HG03196 (cell line): Measurements from ENCODE around the gene CRHBP.
A peak's percentile ranks its signal among the peaks of the same experiment; 100 is the strongest.
"Not testable (repeated sequence)": the region's sequence is repeated elsewhere in the genome, so short reads cannot be mapped to it uniquely, and the experiment has no call there.

ENCODE experiments used
- ATAC-seq: cut with Tn5 transposase; IDR thresholded peaks from one replicate; pipeline ENCODE4 v1.9.1; 2021; ENCODE audit not compliant: unreplicated experiment

The CRHBP gene

DNA sequence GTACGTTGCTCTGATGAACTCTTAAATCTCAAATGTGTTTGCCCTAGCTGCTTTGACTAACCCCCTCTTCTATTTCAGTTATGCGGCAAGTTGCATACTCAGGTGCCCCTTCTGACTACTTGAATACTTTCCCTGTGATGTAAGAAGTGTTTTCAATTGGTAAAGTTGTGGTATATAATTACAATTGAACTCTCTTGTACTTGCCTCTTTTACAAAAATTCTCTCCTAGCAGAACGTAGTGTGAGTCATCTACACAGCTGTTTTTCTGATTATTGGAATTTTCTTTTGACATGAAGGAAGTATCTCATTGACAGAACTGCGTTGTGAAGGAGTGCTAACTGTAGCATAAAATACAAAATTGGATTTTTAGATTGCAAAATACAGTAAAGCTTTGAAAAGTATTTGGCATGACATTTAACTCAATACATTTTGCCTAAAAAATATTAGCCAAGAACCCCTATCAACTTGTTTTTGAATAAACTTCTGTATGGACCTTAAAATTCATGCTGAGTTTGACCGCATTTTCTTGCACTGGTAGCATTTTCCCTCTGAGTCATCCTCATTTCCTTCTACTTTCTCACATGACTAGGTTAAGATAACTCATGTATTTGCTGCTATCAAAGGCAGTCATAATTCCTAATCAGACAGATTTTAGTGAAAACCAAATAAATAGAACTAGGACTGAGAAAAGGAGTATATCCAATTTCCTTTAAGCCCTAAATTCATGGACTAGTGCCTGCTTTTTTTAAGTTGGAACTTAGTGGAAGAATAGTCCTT is 6.3 kb downstream of the CRHBP start:
- ATAC-seq, result no peak

DNA sequence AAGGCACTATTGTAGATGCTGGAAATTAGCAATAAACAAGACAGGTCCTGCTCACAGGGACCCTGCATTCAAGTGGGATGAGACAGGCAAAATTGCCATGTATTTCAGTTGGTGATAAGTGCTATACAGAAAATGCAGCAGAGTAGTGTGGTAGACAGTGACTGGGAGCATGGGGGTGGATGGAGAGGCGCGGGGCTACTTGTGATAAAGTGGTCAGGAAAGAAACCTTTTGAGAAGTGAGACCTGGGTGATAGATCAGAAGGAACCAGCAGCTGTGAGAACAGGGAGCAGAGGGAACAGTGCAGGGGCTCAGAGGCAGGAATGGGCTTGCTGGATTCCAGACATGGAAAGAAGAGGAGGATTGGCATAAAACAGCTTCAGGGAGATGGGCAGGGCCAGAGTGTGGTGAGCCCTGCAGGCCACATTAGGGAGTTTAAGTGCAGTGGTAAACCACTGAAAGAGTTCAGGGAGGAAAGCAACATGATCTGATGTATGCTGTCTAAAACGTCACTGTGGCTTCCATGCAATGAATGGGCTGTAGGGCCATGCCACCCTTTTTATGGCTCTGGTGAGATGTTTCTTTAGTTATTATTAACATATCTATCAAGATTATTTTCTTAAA is 7.3 kb downstream of the CRHBP start:
- peak; percentile 72 for ATAC-seq

DNA sequence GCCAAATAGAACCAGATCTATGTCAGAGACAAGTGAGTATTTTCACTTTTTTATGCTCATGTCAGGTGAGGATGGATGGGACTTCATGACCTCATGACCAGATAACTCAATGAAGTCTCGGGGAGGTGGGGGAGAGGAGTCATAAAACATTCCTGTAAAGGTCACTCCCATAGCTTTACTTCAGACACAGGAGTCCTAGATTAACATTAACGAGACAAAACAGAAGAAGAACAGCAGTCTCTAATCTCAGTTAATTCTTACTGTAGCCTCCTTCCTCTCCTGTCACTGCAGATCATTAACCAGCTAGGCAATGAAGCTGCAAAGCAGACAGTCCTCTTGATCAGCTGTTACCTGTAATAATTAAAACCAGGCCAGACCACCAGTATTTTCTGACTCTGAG is 11.2 kb downstream of the CRHBP start:
- no peak for ATAC-seq

DNA sequence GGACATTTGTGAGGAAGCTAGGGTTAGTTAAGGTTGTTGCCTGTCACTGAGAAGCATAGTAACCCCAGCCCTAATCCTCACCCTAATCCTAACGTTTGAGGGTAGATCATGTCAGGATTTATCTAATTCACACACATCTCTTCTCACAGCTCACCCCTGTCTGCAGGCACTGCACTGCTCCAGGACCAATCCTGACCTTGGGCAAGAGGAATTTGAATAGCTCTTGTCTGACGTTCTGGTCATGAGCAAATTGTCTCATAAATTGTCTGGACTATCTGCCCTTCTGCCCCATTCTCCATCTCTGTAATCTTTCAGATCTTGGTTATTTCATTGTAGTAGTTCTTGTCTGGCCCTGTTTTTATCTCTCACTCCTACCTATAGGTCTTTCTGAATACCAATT is 18.7 kb downstream of the CRHBP start:
- ATAC-seq, result no peak

DNA sequence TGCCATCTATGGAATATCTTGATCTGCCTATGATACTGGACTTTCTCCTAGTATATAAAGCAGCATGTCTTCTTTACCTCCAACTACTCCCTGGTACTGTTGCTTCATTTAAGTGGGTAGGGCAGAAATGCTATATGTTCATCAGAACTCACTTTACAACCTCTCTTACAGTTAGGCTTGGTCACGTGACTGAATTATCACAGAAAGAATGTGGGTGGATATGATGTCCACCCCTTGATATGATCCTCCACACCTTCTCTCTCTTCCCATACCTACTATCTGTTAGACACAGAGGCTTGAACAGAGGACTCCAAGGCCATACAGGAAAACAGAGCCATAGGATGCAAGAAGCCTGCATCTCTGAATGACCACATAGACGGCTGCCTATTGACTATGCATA is 19.8 kb downstream of the CRHBP start:
- ATAC-seq, result no peak

DNA sequence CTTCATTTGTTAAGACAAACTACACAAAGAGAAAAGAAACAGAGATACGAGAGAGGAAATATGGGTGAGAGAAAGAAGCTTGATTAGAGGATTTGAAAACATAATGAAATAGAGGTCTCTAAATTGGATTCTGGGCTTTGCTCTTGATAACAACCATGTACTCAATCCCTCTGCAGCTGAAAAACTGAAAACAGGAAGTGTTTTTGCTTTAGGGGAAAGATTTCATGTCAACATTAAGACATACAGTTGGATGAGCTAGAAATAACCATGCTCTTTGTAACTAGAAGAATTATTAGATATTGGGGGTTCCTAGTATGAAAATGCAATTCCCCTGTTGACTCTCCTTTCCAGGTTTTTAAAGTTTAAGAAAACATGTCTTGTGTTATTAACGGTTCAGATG is 21.9 kb downstream of the CRHBP start:
- no peak for ATAC-seq

DNA sequence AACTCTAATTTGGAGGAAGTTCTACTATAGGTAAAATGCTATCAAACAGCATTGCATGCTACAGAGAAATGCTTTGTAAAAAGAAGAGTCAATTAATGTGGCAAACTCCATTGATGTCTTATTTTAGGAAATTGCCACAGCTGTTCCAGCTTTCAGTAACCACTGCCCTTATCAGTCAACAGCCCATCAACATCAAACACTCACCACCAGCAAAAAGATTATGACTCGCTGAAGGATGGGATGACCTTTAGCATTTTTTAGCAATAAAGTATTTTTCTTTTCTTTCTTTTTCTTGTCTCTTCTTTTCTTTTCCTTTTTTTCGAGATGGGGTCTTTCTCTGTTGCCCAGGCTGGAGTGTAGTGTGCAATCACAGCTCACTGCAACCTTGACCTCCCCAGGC is 26.0 kb downstream of the CRHBP start:
- no peak for ATAC-seq

DNA sequence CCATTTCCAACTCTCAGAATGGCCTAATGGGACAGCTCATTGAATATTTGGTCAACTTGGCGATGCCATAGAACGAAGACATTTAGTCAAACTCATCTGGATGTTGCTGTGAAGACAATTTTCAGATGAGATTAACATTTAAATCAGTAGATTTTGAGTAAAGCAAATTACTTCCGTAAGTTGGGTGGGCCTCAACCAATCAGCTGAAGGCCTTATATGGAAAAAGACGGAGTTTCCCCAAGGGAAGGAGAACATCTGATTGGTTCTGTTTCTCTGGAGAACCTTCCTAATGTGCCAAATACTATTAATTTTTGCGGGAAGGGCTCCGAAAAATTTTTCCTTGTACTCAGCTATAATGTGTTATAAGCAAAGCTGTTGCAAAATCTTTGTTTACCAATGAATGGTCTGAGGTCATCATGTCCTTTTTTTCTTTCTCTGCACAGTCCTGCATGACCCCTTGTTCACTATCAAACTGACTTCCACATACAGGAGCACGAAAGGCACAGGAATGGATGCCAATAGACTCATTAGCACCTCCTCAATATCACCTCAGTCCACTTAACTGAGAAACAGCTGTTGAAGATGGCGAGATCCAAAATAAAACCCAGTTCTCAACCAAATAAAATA is 27.8 kb downstream of the CRHBP start:
- ATAC-seq, result no peak

DNA sequence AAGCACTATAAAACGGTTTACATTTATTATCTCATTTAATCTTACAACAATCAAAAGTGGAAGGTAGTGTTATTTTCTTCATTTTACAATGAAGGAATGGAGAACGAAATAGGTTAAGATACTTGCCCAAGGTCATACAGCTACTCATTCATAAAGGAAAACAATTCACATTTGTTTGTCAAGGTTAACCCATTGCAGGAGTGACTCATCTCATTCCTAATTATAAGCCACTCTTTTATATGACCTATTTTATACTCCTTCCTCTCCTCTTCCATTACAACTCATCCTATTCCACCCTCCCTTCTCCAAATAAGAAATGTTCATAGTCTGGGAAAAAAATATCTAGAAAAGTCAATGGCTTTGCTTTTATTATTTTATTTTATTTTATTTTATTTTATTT is 29.6 kb downstream of the CRHBP start:
- ATAC-seq, result no peak

DNA sequence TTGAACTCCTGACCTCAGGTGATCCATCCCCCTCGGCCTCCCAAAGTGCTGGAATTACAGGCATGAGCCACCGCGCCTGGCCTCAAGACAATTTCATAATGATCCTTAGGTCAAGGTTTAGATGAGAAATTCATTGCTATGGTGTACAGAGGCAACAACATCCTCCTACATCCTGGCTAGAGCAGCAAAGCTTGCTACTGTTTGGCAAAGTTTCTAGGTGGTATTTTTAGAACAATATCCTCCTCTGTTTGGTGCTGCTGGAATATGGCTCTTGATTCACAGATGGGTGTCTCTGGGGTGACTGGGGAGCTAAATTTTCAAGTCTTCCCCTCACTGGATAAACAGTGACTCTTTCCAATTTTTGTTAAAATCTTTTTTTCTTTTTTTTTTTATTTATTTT is 30.6 kb downstream of the CRHBP start:
- no peak for ATAC-seq

DNA sequence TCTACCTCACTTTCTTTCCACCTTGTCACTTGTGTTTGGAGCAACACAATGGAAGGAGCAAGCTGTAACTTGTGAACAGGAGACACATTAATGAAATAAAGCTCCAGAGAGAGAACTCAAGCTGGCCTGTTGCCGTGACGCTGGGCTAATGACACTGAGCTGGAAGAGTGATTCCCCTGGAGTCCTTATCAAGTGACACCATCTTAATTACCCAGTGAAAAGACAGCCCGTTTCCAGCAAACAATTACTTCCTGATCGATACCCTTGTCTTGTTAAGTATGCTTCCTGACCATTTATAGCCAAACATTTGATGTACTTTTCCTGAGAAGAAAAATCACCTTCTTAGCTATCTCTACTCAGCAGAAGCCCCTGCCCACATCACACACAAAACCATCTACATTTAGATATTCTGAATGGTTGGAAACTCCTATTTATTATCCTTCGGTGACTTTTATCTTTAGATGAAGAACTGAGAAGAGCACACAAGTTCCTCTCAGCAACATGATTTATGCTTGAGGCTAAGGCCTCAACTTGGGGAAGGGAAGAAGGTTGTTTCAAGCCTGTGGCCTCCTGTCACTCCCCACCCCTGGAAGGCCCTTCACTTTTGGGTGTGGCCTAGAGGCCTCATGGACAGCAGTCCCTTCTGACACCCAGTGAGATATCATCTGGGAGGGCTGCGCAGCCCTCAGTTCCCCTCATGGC is 34.1 kb downstream of the CRHBP start:
- ATAC-seq, result no peak

DNA sequence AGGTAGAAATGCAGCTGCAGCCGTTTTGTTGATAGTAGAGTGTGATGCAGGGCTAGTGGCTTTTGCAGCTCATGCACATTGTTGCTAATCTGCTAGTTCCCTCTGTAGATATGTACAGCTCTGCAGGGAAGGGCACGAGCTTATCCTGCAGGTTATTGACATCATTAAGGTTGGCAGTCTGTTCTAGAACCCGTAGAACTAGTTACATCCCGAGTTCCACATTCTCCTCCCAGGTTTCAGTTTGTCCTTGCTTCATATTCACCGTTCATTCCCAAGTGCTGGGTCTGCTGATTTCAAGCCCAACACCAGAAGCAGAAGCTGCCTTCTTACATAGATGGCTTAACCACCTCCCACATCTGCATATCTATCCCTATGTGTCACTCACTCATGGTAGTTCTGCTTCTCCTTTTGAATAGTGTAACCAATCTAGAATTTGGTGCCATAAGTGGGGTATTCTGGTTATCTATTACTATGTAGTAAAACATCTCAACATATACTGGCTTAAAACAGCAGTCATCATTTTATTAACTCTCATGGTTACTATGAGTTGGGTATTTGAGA is 38.1 kb downstream of the CRHBP start:
- ATAC-seq, result no peak

DNA sequence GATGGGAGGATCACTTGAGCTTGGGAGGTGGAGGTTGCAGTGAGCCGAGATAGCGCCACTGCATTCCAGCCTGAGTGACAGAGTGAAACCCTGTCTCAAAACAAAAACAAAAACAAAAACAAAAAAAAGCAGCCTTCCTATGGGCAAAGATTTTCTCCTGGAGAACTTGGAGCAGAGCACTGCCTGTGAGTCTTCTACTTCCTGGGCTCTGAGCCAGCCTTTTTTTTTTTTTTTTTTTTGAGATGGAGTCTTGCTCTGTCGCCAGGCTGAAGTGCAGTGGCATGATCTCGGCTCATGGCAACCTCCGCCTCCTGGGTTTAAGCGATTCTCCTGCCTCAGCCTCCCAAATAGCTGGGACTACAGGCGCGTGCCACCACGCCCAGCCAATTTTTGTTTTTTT is 40.6 kb downstream of the CRHBP start:
- not testable (repeated sequence) for ATAC-seq

DNA sequence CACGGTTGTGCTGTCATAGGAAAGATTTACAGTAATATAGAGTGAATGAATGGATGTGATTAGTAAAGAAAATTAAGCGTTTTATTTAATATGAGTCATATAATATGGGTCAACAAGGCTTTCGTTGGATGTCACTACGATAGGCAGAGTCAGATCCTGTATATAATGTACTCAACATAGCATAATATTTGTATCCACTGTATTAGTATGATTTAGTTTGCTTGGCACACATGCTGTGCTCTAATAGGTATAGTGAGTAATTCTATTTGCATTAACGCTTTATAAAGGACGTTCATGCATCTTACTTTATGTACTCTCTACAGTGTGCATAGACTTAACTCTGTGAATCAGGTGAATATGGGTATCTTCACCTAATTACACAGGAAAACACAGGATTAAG is 41.5 kb downstream of the CRHBP start:
- ATAC-seq, result no peak

DNA sequence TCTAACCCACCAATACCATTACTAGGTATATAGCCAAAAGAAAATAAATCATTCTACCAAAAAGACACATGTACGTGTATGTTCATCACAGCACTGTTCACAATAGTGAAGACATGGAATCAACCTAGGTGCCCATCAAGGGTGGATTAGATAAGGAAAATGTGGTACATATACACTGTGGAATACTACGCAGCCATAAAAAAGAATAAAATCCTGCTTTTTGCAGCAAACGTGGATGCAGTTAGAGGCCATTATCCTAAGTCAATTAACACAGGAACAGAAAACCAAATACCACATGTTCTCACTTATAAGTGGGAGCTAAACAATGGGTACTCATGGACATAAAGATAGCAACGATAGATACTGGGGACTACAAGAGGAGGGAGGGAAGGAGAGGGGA is 45.4 kb downstream of the CRHBP start:
- not testable (repeated sequence) for ATAC-seq

DNA sequence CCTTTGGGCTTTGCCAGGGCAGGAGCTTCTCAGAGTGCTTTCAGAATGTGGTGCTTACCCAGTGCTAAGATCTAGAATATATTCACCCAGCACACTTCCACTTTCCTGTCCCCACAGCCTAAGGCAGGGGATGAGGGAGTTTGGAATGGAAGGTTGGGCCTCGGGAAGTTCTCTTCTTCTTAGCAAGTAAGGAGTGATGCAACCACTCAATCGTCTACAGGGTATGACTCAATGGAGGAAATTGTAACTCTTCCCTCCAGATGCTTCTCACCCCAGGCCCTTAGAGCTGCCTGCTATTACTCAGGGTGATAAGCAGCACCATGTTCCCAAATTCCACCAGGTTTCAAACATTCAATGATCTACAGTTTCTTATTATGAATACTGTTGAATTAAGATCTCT is 46.6 kb downstream of the CRHBP start:
- no peak for ATAC-seq

DNA sequence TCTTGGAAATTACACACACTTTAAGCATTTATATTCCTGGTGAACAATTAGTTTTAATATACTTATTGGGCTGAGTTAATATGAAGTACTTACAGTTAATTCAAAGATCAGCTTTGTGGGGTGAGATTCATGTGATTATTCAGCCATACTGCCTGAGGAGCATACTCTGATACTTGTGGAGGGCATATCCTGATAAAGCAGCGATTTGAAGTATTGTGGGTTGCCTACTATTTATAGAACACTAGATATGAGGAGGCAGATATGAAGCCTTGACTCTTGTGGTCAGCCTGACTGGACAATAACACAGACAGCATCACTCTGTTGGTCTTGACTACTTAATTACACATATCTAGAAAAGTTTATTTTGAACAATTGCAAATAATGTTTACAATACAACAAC is 50.4 kb downstream of the CRHBP start:
- no peak for ATAC-seq

DNA sequence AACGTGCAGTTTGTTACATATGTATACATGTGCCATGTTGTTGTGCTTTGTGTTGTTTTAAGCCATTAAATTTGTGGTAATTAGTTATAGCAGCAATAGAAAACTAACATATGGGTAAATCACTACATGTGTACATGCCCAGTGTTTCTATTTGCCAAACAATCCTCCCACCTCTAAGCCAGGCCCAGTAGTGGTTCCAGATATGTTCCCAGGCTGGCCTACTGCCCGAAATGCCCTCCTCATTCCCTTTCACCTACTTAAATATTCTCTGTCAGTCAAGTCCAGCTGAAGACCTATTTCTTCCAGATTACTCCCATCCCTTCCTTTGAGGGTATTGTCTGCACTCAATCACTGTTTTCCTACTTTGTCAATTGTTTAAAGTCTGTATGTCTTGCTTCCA is 53.3 kb downstream of the CRHBP start:
- no peak for ATAC-seq

DNA sequence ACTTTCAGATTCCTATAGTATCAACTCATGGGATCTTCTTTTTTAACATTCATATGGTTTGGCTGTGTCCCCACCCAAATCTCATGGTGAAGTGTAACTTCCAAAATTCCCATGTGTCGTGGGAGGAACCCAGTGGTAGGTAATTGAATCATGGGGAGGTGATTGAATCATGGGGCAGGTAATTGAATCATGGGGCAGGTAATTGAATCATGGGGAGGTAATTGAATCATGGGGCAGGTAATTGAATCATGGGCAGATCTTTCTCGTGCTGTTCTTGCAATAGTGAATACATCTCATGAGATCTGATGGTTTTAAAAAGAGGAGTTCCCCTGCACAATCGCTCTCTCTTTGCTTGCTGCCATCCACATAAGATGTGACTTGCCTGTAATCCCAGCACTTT is 55.6 kb downstream of the CRHBP start:
- no peak for ATAC-seq

DNA sequence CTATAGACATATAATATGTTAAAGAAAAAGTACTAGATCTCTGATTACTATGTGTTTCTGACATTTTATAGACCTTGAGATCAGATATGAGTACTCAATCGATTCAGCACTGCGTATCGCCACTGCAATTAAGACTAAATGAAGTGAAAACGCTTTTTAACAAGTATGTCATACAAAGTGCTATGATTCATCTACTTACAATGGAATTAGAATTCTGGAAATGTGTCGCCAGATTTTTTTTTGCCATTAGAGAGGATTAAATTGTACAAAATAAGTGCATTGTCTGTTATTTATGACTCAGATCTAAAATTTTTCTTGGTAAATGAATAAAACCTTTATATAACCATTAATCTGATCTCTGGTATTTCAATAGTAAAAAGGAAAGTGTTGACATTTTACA is 57.4 kb downstream of the CRHBP start:
- no peak for ATAC-seq

DNA sequence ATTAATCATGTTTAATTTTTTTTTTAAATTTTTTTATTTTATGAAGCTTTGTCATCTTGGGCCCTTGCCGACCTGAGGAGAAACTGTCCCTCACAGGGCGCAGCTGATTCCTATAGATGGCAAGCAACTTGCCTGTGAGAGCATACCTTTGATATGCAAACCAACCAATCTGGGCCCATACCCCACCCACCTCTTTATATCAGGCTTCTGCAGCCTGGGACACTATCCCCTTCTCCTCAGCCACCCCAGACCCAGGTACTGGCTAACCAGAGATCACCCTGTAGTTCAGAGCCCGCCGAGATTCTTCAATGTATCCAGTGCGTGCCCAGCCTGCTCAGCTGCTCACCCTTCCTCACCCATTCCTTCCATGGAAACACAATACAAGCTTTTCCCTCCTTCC is 58.7 kb downstream of the CRHBP start:
- ATAC-seq, result no peak

DNA sequence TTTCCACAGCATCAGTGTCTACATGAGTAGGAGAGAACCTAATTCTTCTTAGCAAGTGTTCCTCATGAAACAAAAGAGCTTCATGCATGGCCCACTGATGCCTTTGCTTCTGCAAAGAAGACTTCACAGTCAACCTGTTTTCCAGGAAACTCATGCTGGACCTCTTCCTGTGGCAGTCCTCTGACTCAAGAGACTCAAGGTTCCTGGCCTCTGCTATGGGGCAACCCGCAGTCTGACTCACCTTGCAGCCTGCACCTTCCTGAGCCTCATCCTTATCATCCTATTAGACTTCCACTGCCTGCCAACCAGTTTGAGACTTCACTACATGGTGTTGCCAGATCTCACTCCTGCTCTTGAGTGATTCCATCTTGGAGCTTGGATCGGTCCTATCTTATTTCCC is 59.8 kb downstream of the CRHBP start:
- ATAC-seq, result no peak
